ENCODE data around the gene ME2.
"Not testable (repeated sequence)": the region's sequence is repeated elsewhere in the genome, so short reads cannot be mapped to it uniquely, and the experiment has no call there.

Gene ME2

GRCh38 chr18:50981381-50981780, 102.5 kb downstream of the ME2 start:
- DNase-seq: no peak

GRCh38 chr18:50982086-50982801, 103.3 kb downstream of the ME2 start:
- no peak for DNase-seq

GRCh38 chr18:50982802-50983179, 103.9 kb downstream of the ME2 start:
- DNase-seq: no peak

- DNase-seq: no peak
Measured at GRCh38 chr18:50986360-50987087, 107.6 kb downstream of the ME2 start.

- no peak for DNase-seq
Measured at GRCh38 chr18:50987261-50987660, 108.3 kb downstream of the ME2 start.

GRCh38 chr18:50989711-50990110, 110.8 kb downstream of the ME2 start:
- DNase-seq: no peak

GRCh38 chr18:50992351-50992762, 113.4 kb downstream of the ME2 start:
- no peak for DNase-seq

- DNase-seq: no peak
Measured at GRCh38 chr18:50994031-50994430, 115.1 kb downstream of the ME2 start.

- DNase-seq: not testable (repeated sequence)
Measured at GRCh38 chr18:51003174-51003573, 124.3 kb downstream of the ME2 start.

All from stimulated activated CD4-positive, alpha-beta T cell treated with anti-CD3 and anti-CD28 coated beads, Interleukin-1b, Interleukin-23, amount 100 ng/mL, for 48 hours (primary cell).